ENCODE measurements around the gene BAIAP2. TPM values are rescaled to one million over a fixed set of nuclear protein-coding genes. Genes with fewer than 3 reads are reported as not detected.

BAIAP2 gene
- polyA plus RNA-seq, 4 donors, result 37.8 to 51.1 (median 44.0) TPM

DNA sequence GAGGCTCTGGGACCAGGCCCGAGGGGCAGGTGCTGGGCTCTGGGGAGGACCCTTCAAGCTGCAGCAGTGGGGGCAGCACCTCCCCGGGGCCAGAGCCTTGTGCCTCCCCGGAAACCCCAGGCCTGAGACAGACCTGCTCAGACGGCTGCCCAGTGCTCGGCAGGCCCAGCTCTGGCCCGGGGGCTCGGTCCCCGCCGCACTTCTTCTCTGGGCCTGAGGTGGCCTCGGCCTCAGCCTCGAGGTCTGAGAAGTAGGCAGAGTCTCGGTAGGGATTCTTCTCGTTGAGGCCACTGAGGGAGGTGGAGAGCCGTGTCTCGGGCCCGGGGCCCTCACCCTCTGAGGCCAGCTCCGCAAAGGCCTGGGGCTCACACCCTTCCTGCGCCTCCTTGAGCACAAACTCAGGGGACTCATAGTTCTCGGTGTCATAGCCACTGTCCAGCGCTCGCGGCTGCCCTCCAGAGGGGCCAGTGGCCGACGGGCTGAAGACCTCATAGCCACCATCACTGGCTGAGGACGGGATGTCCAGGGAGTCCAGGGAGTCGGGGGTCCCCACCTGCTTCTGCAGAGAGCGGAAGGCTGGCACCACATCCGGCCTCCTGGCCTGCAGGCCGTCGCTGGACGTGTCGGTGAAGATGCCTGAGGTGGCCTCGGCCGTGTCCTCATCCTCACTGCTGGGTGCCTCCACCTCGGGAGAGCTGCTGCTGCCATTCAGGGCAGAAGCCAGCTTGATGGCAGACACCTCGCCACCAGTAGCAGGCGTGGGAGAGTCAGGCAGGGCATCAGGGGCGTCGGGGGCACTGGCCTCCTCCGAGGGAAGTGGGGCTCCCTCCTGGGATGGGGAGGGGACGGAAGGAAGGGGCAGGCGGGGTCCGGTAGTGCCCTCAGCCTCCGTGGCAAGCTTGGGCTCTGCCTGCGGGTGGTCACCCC lies 86.0 kb downstream of the BAIAP2 start:
- no peak for DNase-seq (ENCODE audit: low read depth in 4 of 4, low spot score in 3 of 4)

DNA sequence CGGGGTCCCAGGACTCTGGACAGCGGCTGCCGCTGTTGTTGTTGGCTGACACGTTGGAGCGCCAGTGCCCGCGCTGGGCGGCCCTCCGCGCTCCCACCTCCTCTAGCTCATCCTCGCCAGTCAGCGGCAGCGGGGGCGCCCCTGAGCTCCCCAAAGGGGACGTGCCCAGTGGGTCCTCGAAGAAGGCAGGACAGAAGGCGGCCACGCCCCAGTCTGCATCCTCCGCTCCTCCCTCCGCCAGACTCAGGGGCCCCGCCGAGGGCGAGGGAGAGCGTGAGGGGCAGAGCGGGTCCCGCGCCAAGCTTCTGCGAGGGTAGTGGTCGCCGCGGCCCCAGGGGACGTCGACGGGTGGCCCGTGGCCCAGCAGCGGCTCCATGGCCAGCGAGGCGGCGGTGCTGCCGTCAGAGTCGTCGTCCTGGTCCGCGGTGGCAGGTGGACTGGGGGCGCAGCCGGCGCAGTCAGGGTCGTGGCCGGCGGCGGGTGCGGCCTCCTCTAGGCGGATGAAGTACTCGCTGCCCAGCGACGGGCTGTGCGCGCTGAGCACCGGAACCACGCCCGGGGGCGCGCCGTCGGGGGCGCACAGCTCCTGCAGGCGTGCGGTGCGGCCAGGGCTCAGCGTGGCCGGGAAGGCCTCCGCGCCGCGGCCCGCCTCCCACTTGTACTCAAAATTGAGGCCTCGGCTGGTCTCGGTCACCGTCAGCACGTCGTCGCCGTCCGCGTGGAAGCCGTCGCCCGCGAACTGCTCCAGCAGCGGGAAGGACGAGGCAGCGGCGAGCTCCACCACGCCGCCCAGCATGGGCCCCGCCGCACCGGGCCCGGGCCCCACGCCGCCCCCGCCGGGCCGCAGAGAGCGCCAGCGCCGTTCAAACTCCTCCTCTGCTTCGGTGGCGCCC lies 87.1 kb downstream of the BAIAP2 start:
- no peak for DNase-seq (ENCODE audit: low read depth in 4 of 4, low spot score in 3 of 4)

DNA sequence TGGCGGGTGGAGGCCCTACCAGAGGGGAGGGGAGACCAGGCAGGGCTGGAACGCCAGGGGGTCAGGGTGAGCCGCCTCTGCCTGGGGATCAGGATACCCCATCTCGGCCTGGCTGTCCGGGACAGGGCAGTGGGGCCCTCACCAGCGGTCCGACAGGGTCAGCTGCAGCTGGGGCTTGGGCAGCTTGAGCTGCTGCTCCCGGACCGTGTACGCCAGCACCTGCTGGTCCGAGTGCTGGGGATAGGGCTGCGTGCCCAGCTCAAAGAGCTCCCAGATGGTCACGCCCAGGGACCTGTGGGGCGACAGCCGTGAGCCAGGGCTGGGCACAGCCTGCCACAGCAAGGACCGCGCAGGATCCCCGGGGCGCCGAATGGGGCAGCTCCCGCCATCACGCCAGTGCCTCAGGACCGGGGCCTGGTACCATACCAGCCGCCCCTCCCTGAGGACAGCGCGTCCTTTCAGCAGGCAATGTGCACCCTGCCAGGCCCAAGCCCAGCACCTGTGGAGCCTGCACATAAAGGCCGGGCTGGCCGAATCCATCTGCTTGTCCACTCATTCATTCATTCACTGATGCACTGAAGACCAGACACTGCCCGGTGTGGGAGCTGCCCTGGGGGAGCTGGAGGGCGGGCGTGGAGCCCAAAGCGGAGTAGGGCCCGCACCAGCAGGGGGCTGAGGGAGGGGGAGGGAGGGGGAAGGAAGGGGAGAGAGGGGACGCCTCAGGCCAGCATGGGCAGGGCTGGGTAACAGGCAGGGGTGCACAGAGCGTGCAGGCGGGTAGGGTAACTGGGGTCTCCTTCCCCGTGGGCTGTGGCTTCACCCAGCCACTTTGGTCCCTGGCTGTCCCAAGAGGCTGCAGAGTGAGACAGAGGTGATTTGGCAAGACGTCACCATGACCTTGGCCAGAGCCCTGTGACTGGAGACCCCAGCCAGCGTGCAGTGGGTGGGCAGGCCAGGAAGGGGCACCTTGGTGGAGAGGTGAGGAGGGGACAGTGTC lies 88.4 kb downstream of the BAIAP2 start:
- no peak for DNase-seq (ENCODE audit: low read depth in 4 of 4, low spot score in 3 of 4)

DNA sequence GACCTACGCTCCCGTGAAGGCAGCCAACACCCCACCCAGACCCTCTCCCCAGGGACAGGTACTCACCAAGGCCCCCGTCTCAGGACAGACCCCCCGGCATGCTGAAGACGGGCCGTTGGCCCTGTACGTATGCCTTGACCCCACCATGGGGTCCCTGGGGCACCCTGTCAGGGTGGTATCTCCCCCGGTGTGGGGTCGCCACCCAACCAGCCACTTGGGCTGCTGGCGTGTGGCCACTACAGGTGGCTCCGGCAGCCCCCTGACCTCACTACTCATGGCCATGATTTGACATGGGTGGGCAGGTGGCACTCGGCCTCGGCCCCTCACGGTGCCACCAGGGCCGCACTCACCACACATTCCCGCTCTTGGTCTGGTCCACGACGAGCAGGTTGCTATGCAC lies 89.4 kb downstream of the BAIAP2 start:
- DNase-seq (ENCODE audit: low read depth in 4 of 4, low spot score in 3 of 4), result no peak

DNA sequence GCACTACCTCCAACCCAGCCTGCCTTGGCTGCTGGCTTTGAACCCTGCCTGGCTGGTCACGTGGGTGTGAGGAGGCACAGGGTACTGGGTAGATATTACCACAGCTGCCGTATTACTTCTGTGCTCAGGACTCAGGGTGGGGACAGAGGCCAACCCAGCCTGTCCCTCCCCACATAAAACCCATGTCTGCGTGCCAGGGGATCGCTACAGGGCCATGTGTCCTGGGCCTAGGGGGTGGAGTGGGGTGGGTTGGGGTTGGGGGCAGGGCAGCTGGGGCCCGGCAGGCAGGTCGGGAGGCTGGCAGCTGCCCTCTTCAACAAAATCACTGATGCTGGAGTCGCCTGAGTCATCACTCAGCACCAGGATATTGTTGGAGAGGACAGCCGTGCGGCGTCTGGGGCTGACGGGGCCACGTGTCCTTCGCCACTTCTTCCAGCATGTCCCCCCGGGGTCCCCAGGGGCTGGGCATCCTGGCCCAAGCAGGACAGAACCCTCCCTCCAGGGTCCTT lies 90.7 kb downstream of the BAIAP2 start:
- no peak for DNase-seq (ENCODE audit: low read depth in 4 of 4, low spot score in 3 of 4)

DNA sequence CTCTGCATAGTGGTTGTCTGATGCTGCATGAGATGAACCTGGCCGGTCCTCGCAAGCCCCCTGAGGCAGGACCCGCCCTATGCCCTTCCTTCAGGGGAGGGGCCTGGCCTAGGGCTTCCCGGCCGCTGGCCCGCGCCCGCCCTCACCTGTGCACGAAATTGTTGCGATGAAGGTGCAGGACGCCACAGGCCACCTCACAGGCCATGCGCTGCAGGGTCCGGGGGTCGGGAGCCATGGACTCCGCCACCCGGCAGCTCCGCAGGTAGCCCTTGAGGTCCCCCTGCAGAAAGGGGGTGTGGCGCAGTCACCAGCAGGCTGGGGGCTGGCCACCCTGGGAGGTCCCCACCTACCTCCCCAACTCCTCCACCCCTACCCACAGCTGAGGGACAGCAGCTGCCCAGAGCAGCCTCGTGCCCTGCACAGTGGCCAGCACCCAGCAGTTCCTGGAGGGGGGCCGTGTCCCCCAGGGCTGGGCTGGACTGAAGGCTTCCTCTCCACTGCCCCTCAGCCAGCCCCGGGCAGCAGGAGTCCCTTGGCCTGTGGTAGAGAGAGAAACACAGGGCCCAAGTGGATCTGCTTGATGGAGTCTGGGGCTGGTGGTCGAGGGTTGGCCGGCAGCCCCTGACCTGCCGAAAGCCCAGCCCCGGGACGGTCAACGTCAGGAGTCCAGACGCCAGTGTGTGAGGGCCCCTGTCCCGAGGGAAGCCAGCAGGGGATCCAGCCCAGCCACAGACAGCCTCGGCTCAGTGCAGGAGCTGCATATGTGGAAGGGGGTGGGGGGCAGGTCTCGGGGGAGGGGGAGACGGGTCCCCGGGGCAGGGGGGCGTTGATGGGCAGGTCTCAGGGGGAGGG lies 91.6 kb downstream of the BAIAP2 start:
- no peak for DNase-seq (ENCODE audit: low read depth in 4 of 4, low spot score in 3 of 4)

DNA sequence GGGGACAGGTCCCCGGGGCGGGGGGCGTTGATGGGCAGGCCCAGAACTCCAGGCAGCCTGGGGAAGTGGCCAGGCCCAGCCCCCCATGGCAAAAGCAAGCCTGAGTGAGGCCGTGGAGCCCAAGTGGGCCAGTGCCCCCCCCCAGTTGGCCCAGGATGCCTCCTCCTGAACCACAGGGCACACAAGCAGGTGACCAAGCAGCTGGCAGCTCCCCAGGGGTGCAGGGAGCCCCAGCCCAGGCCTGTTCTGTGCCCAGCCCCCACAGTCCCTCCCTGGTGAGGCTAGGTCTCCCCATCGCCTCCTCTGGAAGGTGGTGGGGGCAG lies 92.1 kb downstream of the BAIAP2 start:
- DNase-seq (ENCODE audit: low read depth in 4 of 4, low spot score in 3 of 4), result no peak

DNA sequence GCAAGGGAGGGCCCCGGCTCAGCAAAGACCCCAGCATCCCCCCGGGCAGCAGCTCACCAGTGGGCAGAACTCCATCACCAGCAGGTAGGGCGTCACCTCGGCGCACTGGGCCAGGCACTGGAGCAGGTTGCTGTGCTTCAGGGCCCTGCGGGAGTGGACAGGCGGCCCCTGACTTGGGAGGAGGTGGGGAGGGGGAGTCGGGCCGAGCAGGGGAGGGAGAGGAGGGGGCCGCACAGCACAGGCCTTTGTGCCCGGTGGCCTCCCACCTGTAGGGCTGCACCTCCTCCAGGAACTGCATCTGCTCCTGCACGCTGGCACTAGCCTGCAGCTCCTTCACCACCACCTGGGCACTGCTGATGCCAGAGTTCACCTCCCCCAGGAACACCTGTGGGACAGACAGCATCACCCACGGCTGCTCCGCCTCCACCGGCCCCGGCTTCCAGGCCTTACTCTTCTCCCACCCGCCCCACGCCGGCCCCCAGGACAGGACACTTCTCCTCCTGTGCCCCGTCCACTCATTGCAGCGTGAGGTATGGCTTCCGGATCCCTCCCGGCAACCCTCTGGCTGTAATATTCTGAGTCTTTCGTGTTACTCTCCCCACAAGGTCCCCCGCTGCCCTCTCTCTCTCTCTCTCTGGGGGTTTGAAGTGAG lies 92.7 kb downstream of the BAIAP2 start:
- DNase-seq (ENCODE audit: low read depth in 4 of 4, low spot score in 3 of 4), result no peak

DNA sequence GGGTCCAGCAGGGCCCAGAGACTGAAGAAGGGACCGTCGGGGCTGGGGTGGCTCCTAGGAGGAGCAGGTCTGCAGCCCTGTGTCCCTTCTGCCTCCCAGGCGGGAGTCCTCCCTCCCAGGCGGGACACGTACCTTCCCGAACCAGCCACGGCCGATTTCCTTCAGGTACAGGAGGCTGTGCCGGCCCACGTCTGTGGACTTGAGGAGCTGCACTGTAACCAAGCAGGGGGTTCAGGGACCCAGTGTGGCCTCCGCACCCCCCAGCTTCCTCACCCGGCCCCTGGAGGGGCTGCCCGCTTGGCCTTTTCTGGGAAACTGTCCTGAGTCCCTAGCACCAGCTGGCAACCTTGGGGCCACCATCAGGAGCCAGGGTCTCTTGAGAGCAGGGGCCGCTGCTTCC lies 93.4 kb downstream of the BAIAP2 start:
- DNase-seq (ENCODE audit: low read depth in 4 of 4, low spot score in 3 of 4), result no peak

DNA sequence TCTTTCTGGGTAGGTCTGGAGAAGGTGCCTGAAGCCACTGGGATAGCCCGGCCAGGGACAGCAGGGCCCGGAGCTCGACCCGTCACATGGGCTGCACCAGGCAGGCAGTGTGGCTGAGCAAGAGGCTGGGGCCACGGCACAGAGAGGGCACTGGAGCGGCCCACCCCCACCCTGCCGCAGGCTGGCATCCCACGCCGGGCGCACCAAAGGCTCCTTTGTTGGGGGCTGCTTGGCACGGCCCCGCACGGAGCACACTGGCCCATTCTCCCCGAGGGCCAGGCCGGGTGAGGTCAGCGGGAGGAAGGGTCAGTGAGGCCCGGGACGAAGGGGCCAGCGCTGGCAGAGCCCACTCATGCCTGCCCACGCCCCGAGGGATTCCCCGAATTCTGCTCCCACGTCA lies 93.8 kb downstream of the BAIAP2 start:
- DNase-seq (ENCODE audit: low read depth in 4 of 4, low spot score in 3 of 4), result no peak

DNA sequence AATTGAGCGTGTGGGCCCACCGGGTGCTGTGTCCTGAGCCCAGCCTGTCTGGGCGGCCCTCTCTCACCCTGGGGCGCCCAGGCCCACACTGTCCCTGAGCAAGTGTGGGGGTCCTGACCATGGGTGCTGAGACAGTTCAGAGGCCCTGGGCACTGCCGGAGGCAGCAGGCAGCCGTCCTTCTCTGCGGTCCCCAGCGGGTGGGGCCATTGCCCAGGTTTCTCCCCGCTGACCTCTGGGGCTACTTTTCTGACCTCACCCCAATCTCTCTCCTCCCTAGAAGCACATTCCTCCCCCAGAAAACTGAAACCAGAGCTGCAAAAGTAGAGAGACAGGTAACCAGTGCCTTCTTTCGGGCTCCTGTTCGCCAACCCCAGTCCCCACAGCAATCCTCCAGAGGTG lies 94.3 kb downstream of the BAIAP2 start:
- DNase-seq (ENCODE audit: low read depth in 4 of 4, low spot score in 3 of 4), result no peak

DNA sequence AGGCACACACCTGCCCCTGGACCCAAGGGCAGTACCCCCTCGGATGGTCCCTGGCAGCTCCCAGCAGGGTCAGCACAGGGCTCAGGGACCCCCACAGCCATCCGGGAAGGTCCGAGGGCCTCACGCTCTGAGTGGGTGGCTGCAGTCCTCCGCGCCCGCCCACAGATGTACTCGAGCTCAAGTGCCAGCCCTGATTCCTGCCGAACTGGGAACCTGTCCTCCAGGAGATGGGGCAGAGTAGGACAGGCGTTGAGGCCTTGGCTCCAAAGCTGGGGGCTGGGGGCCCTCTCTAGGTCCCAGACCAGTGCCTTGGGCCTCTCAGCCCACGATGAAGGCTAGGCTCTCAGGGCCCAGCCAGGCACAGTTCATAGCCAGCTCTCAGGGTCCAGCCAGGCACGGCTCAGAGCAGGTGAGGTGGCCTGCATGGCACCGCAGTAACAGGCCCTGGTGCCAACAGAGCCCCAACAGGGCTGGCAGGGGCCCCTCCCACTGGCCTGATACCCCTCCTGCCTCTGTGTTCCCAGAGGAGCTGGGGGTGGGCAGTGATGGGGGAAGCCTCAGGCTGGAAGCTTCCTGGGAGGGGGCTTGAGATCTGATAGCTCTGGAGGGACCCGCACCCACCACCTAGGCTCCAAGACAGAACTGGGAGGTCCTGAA lies 94.9 kb downstream of the BAIAP2 start:
- no peak for DNase-seq (ENCODE audit: low read depth in 4 of 4, low spot score in 3 of 4)

DNA sequence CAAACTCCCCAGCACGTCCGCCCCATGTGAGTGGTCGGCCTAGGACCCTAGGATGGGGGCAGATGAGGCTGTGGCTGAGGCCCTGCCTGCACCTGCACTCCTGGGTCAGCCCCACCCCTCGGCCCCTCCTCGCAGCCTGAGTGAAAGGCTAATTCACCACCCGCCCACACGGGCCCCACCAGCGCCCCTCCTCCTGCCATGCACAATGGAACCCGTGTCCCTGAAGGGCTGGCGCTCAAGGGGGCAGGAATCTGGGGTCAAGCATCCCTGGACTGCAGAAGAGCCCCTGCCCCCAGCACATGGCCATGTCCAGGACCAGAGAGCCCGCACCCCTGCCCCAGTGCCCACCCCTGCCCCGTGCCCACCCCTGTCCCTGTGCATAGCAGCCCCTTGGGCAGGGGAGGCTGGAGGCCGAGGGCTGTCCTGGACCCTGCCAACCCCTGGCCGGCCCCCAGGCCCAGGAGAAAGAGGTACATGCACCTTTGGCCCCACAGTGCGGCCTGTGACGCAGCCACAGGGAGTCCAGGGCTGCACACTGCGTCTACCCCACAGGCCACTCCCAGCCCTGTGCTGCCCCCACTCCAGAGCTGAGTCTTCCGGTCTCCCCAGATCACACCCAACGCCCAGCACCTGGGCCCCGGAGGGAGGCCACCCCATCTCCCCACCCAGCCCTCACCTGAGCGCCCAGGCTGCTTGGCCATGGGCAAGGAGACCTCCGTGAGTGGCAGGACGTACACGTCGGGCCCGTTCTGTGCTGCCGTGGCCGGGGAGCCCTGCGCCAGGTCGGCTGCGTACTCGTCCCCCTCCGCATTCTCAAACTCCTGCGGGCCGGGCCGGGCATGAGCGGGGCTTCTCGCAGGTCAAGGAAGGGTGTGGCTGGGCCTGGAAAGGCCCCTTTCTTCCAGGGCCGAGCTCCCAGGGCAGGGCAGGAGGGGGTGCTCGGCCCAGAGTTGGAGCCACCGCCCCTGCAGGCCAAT lies 95.7 kb downstream of the BAIAP2 start:
- no peak for DNase-seq (ENCODE audit: low read depth in 4 of 4, low spot score in 3 of 4)

DNA sequence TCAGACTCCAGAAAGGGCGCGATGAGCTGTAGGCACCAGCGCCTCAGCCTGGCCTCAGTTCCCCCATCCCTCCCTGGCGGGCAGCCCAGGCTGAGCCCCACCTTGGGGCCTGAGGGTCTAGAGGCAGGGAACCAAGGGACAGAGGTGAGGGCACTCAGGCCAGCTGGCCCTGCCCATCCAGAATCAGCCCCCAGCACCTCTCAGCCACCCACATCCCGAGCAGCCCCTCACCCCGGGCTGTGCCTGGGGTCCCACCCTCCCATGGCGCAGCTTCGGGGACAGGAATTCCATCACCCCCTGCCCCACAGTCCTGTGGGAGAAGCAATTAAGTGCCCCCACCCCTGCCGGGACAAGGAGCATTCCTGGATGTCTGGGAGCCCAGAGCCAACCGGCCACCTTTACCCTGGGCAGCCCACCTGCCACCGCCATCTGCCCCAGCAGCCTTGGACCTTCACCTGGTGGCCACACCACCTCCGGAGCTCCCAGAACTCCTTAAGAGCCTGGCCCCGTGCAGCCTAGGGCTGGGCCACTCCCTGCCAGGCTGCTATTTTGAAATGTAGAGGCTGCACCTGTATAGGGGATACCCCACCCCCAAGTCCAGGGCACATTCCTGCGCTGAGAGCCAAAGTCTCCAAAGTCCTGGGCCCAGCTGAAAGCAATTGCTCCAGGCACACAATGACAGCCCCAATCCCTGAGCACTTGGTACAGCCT lies 96.7 kb downstream of the BAIAP2 start:
- no peak for DNase-seq (ENCODE audit: low read depth in 4 of 4, low spot score in 3 of 4)

DNA sequence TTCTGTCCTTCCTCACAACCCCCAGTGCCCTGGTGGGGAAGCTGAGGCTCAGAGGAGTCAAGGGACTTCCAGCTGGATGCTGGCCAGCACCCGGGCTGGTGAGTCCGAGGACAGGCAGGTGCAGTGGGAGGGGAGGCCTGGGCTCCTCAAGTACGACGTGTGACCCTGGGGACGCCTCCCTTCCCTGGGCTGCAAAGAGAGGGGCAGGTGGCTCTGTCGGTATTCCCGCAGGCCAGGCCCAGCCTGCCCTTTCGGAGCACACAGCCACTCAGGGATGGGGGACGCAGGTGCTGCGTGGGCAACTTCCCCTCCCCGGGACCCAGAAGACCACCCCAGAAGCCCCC lies 97.2 kb downstream of the BAIAP2 start:
- DNase-seq (ENCODE audit: low read depth in 4 of 4, low spot score in 3 of 4), result no peak

All from right renal pelvis (tissue), 4 donors.